SK-N-SH treated with all-trans-retinoic acid at 6 μM for 48 hours (cell line): ENCODE measurements around the gene TNNI3.
"Not testable (repeated sequence)": the region's sequence is repeated elsewhere in the genome, so short reads cannot be mapped to it uniquely, and the experiment has no call there.

Experiments
- ATAC-seq: fragments of 200-7000 bp; cut with Tn5 transposase; 3 replicates; pipeline ENCODE4 v1.9.1; 2020; ENCODE audit warnings: mild to moderate bottlenecking, moderate library complexity
- ARNTL ChIP-seq: fragments of 450-650 bp; formaldehyde crosslinking; IDR thresholded peaks from 2 replicates; pipeline ENCODE4 v1.5.0; 2020; ENCODE audit warnings: low read depth, mild to moderate bottlenecking, moderate library complexity, borderline replicate concordance
- CSDC2 ChIP-seq: fragments of 250-450 bp; sonication (Bioruptor Pico); IDR thresholded peaks from 2 replicates; pipeline ENCODE4 v1.5.0; 2020; ENCODE audit warnings: mild to moderate bottlenecking, moderate library complexity
- ESRRG ChIP-seq: fragments of 250-450 bp; sonication (Bioruptor Pico); IDR thresholded peaks from 2 replicates; pipeline ENCODE4 v1.6.1; 2021; ENCODE audit warnings: mild to moderate bottlenecking
- GLIS3 ChIP-seq: fragments of 250-450 bp; sonication (Bioruptor Pico); IDR thresholded peaks from 2 replicates; pipeline ENCODE4 v1.5.0; 2020; ENCODE audit warnings: mild to moderate bottlenecking, moderate library complexity
- ISL1 ChIP-seq: fragments of 250-450 bp; sonication (Bioruptor Pico); IDR thresholded peaks from 2 replicates; pipeline ENCODE4 v2.1.2; 2022; ENCODE audit warnings: mild to moderate bottlenecking, moderate library complexity
- PPARA ChIP-seq: fragments of 250-450 bp; sonication (Bioruptor Pico); IDR thresholded peaks from 2 replicates; pipeline ENCODE4 v1.5.0; 2020; ENCODE audit warnings: mild to moderate bottlenecking, borderline replicate concordance
- RARB ChIP-seq: fragments of 250-450 bp; sonication (Bioruptor Pico); IDR thresholded peaks from 2 replicates; pipeline ENCODE4 v1.8.0; 2021; ENCODE audit warnings: mild to moderate bottlenecking, moderate library complexity
- SNAI2 ChIP-seq: fragments of 250-450 bp; sonication (Bioruptor Pico); IDR thresholded peaks from 2 replicates; pipeline ENCODE4 v1.5.0; 2020; ENCODE audit warnings: mild to moderate bottlenecking, moderate library complexity
- TCF4 ChIP-seq: fragments of 250-450 bp; sonication (Bioruptor Pico); IDR thresholded peaks from 2 replicates; pipeline ENCODE4 v1.8.0; 2021; ENCODE audit warnings: mild to moderate bottlenecking, moderate library complexity, borderline replicate concordance
- TOX ChIP-seq: fragments of 250-450 bp; sonication (Bioruptor Pico); IDR thresholded peaks from 2 replicates; pipeline ENCODE4 v1.8.0; 2021; ENCODE audit warnings: mild to moderate bottlenecking, moderate library complexity, borderline replicate concordance
- ZC3H10 ChIP-seq: fragments of 250-450 bp; sonication (Bioruptor Pico); IDR thresholded peaks from 2 replicates; pipeline ENCODE4 v1.5.1; 2021; ENCODE audit warnings: mild to moderate bottlenecking, moderate library complexity
- ZFP3 ChIP-seq: fragments of 250-450 bp; sonication (Bioruptor Pico); IDR thresholded peaks from 2 replicates; pipeline ENCODE4 v1.5.0; 2020; ENCODE audit warnings: mild to moderate bottlenecking, moderate library complexity
- ZFP30 ChIP-seq: fragments of 450-650 bp; formaldehyde crosslinking; IDR thresholded peaks from 2 replicates; pipeline ENCODE4 v1.5.0; 2022; ENCODE audit warnings: mild to moderate bottlenecking, moderate library complexity
- ZNF70 ChIP-seq: fragments of 450-650 bp; formaldehyde crosslinking; IDR thresholded peaks from 2 replicates; pipeline ENCODE4 v1.5.0; 2020; ENCODE audit warnings: mild to moderate bottlenecking, moderate library complexity
- ZNF8 ChIP-seq: fragments of 450-650 bp; formaldehyde crosslinking; IDR thresholded peaks from 2 replicates; pipeline ENCODE4 v1.5.0; 2020; ENCODE audit warnings: mild to moderate bottlenecking, moderate library complexity
- TF ChIP-seq, protein P1 (sequence below): fragments of 250-450 bp; sonication (Bioruptor Pico); IDR thresholded peaks from 2 replicates; pipeline ENCODE4 v1.8.0; 2020; ENCODE audit warnings: mild to moderate bottlenecking, moderate library complexity, borderline replicate concordance
- TF ChIP-seq, protein P2 (sequence below): fragments of 250-450 bp; sonication (Bioruptor Pico); IDR thresholded peaks from 2 replicates; pipeline ENCODE4 v1.5.1; 2020; ENCODE audit warnings: low read depth, mild to moderate bottlenecking, moderate library complexity
- TF ChIP-seq, protein P3 (sequence below): fragments of 250-450 bp; sonication (Bioruptor Pico); IDR thresholded peaks from 2 replicates; pipeline ENCODE4 v1.5.0; 2020; ENCODE audit warnings: mild to moderate bottlenecking, moderate library complexity
- TF ChIP-seq, protein P4 (sequence below): fragments of 250-450 bp; sonication (Bioruptor Pico); IDR thresholded peaks from 2 replicates; pipeline ENCODE4 v1.5.1; 2021; ENCODE audit warnings: mild to moderate bottlenecking, moderate library complexity

Gene TNNI3

DNA sequence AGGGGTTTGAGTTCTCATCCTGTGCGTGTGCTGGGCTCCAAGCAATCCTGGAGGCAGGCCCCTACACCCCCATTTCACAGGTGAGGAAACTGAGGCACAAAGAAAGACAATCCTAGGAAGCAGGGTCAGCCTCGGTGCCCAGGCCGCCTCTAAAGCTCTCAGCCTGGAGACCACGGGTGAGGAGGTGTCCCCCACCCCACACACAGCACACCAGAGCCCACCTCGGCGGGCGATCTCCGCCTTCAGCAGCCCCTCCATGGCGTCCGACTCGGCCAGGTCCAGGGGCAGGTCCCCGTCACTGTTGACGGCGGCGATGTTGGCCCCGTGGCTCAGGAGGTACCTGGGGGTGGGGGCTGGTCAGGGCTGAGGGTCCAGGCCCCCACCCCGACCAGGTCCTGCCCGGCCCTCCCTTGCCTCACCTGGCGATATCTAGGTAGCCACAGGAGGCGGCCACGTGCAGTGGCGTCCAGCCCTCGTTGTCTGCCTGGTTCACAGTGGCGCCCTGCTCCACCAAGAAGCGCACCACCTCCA is 45.2 kb downstream of the TNNI3 start:
- TF ChIP-seq ZFP3 (CRISPR knock-in tag) (no peak), SNAI2 (CRISPR knock-in tag) (no peak), PPARA (CRISPR knock-in tag) (no peak), ZNF70 (CRISPR knock-in tag) (no peak), TOX (CRISPR knock-in tag) (no peak), TCF4 (CRISPR knock-in tag) (no peak), ESRRG (CRISPR knock-in tag) (no peak), GLIS3 (CRISPR knock-in tag) (no peak)
- no peak for ATAC-seq

DNA sequence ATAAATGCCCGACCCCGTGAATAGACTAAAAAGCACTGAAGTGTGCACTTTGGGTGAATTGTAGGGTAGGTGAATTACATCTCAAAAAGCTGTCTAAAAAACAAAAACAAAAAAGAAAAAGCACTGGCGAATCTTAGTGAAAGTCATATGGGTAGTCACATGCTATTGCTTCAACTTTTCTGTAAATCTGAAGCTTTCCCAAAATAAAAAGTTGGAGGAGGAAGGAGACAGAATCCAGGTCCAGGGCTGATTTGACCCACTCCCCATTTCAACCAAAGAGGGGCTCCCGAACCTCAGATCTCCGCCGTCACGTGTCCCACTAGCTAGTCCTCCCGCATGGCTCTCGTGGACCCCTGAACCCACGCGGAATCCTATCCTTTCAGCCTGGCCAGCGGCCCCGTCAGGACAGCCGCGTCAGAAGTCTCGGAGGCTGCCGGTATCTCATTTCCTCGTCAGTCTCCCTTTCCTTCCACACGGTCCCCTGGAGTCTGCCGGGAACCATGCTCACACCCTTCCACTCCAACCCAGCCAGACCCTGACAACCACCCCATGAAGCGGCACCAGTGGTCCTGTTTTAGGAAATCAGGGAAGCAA is 46.2 kb downstream of the TNNI3 start:
- TF ChIP-seq, protein P1, sequence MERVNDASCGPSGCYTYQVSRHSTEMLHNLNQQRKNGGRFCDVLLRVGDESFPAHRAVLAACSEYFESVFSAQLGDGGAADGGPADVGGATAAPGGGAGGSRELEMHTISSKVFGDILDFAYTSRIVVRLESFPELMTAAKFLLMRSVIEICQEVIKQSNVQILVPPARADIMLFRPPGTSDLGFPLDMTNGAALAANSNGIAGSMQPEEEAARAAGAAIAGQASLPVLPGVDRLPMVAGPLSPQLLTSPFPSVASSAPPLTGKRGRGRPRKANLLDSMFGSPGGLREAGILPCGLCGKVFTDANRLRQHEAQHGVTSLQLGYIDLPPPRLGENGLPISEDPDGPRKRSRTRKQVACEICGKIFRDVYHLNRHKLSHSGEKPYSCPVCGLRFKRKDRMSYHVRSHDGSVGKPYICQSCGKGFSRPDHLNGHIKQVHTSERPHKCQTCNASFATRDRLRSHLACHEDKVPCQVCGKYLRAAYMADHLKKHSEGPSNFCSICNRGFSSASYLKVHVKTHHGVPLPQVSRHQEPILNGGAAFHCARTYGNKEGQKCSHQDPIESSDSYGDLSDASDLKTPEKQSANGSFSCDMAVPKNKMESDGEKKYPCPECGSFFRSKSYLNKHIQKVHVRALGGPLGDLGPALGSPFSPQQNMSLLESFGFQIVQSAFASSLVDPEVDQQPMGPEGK (CRISPR knock-in tag) = no peak
- TF ChIP-seq ISL1 (CRISPR knock-in tag) (no peak), ZC3H10 (CRISPR knock-in tag) (no peak), TCF4 (CRISPR knock-in tag) (no peak), CSDC2 (no peak), ZNF8 (no peak), TOX (CRISPR knock-in tag) (no peak), ZFP30 (CRISPR knock-in tag) (no peak), SNAI2 (CRISPR knock-in tag) (no peak)
- TF ChIP-seq, protein P2, sequence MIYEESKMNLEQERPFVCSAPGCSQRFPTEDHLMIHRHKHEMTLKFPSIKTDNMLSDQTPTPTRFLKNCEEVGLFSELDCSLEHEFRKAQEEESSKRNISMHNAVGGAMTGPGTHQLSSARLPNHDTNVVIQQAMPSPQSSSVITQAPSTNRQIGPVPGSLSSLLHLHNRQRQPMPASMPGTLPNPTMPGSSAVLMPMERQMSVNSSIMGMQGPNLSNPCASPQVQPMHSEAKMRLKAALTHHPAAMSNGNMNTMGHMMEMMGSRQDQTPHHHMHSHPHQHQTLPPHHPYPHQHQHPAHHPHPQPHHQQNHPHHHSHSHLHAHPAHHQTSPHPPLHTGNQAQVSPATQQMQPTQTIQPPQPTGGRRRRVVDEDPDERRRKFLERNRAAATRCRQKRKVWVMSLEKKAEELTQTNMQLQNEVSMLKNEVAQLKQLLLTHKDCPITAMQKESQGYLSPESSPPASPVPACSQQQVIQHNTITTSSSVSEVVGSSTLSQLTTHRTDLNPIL (CRISPR knock-in tag) = no peak
- TF ChIP-seq, protein P3, sequence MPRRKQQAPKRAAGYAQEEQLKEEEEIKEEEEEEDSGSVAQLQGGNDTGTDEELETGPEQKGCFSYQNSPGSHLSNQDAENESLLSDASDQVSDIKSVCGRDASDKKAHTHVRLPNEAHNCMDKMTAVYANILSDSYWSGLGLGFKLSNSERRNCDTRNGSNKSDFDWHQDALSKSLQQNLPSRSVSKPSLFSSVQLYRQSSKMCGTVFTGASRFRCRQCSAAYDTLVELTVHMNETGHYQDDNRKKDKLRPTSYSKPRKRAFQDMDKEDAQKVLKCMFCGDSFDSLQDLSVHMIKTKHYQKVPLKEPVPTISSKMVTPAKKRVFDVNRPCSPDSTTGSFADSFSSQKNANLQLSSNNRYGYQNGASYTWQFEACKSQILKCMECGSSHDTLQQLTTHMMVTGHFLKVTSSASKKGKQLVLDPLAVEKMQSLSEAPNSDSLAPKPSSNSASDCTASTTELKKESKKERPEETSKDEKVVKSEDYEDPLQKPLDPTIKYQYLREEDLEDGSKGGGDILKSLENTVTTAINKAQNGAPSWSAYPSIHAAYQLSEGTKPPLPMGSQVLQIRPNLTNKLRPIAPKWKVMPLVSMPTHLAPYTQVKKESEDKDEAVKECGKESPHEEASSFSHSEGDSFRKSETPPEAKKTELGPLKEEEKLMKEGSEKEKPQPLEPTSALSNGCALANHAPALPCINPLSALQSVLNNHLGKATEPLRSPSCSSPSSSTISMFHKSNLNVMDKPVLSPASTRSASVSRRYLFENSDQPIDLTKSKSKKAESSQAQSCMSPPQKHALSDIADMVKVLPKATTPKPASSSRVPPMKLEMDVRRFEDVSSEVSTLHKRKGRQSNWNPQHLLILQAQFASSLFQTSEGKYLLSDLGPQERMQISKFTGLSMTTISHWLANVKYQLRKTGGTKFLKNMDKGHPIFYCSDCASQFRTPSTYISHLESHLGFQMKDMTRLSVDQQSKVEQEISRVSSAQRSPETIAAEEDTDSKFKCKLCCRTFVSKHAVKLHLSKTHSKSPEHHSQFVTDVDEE (CRISPR knock-in tag) = no peak
- TF ChIP-seq, all 23 proteins: peak for 0
- no peak for ATAC-seq

DNA sequence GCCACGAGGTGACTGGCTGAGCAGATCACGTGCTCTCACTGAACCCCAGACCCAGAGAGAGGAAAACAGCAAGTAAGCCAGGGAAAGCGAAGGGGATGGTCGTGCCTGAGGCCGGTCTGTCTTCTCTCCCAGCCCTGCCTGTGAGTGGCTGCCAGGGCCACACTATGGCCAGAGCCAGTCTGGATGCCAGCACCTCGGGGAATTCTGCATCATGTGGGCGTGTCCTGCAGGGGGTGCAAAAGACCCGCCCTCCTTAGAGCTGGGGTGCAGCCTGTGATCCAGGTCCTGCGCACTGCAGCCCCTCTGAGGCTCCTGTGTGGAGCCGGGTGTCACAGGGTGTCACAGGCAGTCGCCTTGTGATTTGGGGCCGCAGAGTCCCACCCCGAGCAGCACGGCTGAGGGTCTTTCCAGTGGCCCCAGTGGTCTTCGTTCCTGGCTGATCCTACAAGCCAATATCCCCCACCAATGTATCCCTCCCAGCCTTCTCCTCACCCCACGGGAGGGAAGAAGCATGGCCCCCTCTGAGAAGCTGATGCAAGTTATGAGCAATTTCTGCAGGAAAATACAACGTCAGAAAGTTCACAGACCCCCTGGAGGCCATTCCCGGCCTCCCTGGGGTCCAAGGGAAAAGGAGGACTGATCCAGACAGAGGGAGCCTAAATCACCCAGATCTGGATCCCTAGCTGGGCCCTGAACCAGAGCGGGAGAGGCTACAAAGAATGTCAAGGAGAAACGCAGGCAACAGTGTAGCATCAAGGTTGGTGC is 47.8 kb downstream of the TNNI3 start:
- no peak for ATAC-seq
- TF ChIP-seq ZNF70 (CRISPR knock-in tag) (no peak), PPARA (CRISPR knock-in tag) (no peak), ESRRG (CRISPR knock-in tag) (no peak), ZC3H10 (CRISPR knock-in tag) (no peak)

DNA sequence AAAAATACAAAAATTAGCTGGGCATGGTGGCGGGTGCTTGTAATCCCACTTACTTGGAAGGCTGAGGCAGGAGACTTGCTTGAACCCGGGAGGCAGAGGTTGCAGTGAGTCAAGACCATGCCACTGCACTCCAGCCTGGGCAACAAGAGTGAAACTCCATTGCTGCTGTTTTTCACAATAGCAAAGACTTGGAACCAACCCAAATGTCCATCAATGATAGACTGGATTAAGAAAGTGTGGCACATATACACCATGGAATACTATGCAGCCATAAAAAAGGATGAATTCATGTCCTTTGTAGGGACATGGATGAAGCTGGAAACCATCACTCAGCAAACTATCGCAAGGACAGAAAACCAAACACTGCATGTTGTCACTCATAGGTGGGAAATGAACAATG is 50.3 kb downstream of the TNNI3 start:
- not testable (repeated sequence) for ATAC-seq

DNA sequence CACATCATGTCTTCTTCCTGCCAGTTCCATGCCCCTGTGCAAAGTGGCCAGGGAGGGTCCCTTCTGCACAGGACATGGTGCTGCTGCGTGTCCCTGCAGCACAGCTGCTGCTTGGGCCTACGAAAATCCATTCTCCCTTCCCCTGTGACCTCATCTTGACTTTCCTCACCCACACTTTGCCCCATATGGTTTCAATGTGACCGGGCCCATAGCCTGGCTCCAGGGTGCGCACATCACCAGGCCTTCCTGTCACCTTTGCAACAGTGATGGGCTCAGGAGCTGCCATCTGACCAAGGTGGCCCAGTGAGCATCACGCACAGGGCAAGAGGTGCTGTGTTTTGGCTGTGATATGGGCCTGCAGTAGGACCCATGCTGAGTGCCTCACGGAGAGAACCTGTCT is 50.9 kb downstream of the TNNI3 start:
- no peak for ATAC-seq
- no peak for TF ChIP-seq RARB (CRISPR knock-in tag)
- TF ChIP-seq, protein P3 (CRISPR knock-in tag) = no peak
- TF ChIP-seq, protein P2 (CRISPR knock-in tag) = no peak
- TF ChIP-seq, protein P4, sequence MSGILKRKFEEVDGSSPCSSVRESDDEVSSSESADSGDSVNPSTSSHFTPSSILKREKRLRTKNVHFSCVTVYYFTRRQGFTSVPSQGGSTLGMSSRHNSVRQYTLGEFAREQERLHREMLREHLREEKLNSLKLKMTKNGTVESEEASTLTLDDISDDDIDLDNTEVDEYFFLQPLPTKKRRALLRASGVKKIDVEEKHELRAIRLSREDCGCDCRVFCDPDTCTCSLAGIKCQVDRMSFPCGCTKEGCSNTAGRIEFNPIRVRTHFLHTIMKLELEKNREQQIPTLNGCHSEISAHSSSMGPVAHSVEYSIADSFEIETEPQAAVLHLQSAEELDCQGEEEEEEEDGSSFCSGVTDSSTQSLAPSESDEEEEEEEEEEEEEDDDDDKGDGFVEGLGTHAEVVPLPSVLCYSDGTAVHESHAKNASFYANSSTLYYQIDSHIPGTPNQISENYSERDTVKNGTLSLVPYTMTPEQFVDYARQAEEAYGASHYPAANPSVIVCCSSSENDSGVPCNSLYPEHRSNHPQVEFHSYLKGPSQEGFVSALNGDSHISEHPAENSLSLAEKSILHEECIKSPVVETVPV = no peak
- TF ChIP-seq ESRRG (CRISPR knock-in tag) = no peak
- TF ChIP-seq ARNTL (CRISPR knock-in tag) = no peak
- TF ChIP-seq TCF4 (CRISPR knock-in tag) = no peak
